ENCODE data around the gene LIMA1.

Gene LIMA1

GRCh38 chr12:50187084-50187900 is 96.0 kb downstream of the LIMA1 start:
- no peak for TF ChIP-seq CTCF (IDR thresholded peaks at IDR 0.05; ENCODE audit: control insufficient read depth, extremely low read depth, insufficient read depth)
- no peak for DNase-seq (ENCODE audit: low read depth)
- no peak overlapping the region for H3K4me3 ChIP-seq (ENCODE audit: low read depth, low read length)

GRCh38 chr12:50186681-50187080 is 96.6 kb downstream of the LIMA1 start:
- DNase-seq (ENCODE audit: low read depth), result no peak
- no peak overlapping the region for H3K4me3 ChIP-seq (ENCODE audit: low read depth, low read length)
- TF ChIP-seq CTCF (IDR thresholded peaks at IDR 0.05; ENCODE audit: control insufficient read depth, extremely low read depth, insufficient read depth), result no peak

- H3K4me3 ChIP-seq (ENCODE audit: low read depth, low read length), result no peak overlapping the region
- TF ChIP-seq CTCF (IDR thresholded peaks at IDR 0.05; ENCODE audit: control insufficient read depth, extremely low read depth, insufficient read depth), result no peak
- DNase-seq (ENCODE audit: low read depth), result no peak
Measured at GRCh38 chr12:50185970-50186663, 97.2 kb downstream of the LIMA1 start.

GRCh38 chr12:50185301-50185895 is 97.9 kb downstream of the LIMA1 start:
- TF ChIP-seq CTCF (IDR thresholded peaks at IDR 0.05; ENCODE audit: control insufficient read depth, extremely low read depth, insufficient read depth), result no peak
- DNase-seq (ENCODE audit: low read depth), result no peak
- no peak overlapping the region for H3K4me3 ChIP-seq (ENCODE audit: low read depth, low read length)

GRCh38 chr12:50184261-50184660 is 99.1 kb downstream of the LIMA1 start:
- DNase-seq (ENCODE audit: low read depth), result no peak
- TF ChIP-seq CTCF (IDR thresholded peaks at IDR 0.05; ENCODE audit: control insufficient read depth, extremely low read depth, insufficient read depth), result no peak
- no peak overlapping the region for H3K4me3 ChIP-seq (ENCODE audit: low read depth, low read length)

GRCh38 chr12:50182461-50182860 is 100.9 kb downstream of the LIMA1 start:
- DNase-seq (ENCODE audit: low read depth), result no peak
- peak; percentile 25; the same call in 1 of the 2 replicates for TF ChIP-seq CTCF (IDR thresholded peaks at IDR 0.05; ENCODE audit: control insufficient read depth, extremely low read depth, insufficient read depth)
- no peak overlapping the region for H3K4me3 ChIP-seq (ENCODE audit: low read depth, low read length)
